NCI-H146 (cell line): Measurements from ENCODE around the gene NUDT21.
"Not testable (repeated sequence)": the region's sequence is repeated elsewhere in the genome, so short reads cannot be mapped to it uniquely, and the experiment has no call there.

Source experiments
- DNase-seq: peaks from one replicate; lab custom pipeline; 2025; lab: John Stamatoyannopoulos, UW

Gene NUDT21

DNA sequence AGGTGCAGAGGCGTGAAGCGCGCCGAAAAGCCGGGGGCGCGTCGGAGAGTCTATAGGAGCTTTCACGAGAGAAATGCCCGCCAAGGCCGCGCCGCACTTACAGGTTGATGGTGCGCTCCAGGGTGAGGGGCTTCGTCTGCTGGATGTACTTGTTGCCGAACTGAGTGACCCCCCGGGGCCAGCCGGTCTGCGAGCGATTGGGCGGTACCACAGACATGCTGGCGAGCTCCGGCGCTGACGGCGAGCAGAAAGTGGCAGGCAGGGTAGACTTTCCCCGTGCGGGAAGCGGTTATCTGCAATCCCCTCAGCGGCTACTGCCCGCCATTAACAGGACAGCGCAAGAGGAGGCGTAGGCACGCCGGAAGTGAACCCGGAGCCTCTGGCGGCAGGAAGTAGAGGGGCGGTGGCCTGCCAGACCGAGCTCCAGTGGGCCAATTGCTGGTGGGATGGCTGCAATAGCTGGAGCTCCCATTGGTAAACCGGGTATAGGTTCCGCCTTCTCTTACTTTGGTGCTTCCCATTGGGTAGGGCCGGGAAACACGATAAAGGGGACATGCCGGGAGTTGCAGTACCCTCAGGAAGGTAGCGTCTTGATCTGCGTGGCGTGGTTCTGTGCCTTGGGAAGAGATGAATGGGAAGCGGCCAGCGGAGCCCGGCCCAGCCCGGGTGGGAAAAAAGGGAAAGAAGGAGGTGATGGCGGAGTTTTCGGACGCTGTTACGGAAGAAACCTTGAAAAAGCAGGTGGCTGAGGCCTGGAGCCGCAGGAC lies at the start of gene NUDT21, which contains the start of gene OGFOD1:
NUDT21 (minus strand) TSS at position 347 of the 767 bp plus-strand sequence; CDS start at position 217, 130 bp downstream.
OGFOD1 (plus strand) TSS at position 569 of the 767 bp plus-strand sequence; CDS start at position 628, 59 bp downstream.
- DNase-seq: peak; percentile 95

DNA sequence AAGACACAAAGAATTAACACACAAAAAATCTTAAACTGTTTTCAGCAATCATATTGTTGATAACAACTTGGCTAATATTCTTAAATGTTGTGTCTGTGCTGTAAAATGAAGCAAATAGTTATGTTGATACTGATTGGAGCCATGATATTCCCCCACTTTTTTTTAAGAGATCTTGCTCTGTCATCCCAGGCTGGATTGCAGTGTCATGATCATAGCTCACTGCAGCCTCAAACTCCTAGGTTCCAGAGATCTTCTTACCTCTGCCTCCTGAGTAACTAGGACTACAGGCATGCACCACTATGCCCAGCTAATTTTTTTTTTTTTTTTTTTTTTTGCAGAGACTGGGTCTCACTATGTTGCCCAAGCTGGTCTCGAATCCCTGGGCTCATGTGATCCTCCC lies 42.7 kb upstream of the NUDT21 start:
- no peak for DNase-seq

- no peak for DNase-seq
Measured at GRCh38 chr16:56493126-56493525, 42.0 kb upstream of the NUDT21 start.

- DNase-seq: no peak
Measured at GRCh38 chr16:56491657-56492261, 40.6 kb upstream of the NUDT21 start.

DNA sequence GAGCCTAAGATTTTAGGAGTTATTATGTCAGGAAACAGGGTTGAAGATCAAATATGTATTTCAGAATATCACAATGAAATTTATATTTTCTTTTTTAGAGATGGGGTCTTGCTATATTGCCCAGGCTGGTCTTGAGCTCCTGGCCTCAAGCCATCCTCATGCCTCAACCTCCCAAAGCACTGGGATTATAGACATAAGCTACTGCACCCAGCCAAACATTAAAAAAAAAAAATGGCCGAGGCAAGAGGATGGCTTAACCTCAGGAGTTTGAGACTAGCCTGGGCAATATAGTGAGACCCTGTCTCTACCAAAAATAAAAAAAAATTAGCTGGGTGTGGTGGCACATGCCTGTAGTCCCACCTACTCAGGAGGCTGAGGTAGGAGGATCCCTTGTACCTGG lies 37.7 kb upstream of the NUDT21 start:
- DNase-seq: not testable (repeated sequence)

DNA sequence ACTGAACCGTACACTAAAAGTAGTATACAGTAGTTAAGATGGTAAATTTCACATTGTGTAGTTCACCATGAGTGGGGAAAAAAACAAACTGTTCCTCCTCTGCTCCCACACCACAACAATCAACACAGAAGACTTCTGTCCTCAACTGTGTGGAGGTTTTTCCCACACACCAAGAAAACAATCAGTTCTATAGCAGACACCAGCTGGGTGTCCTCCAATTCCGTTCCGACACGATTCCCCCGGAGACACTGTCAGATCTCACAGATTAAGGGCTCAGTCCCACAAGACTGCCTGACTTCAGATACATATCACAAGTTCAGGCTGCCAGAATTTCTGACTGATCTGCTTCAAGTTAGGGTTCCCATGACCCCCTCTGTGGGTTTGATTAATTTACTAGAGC lies 36.9 kb upstream of the NUDT21 start:
- DNase-seq: no peak

DNA sequence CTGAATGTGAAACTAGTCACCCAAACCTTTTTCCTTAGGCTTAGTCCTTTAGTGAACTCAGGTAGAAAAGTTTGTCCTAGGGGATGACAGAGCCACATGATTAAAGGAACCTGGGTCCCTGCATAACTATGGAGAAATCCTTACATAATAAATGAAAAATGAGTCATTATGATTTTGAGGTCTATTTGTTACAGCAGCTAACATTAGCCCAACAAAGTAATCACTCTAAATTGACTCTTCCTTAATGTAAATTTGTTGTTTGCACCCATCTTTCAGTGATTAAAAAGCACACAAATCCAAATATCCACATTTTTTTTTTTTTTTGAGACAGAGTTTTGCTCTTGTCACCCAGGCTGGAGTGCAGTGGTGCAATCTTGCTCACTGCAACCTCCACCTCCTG lies 32.3 kb upstream of the NUDT21 start:
- no peak for DNase-seq

DNA sequence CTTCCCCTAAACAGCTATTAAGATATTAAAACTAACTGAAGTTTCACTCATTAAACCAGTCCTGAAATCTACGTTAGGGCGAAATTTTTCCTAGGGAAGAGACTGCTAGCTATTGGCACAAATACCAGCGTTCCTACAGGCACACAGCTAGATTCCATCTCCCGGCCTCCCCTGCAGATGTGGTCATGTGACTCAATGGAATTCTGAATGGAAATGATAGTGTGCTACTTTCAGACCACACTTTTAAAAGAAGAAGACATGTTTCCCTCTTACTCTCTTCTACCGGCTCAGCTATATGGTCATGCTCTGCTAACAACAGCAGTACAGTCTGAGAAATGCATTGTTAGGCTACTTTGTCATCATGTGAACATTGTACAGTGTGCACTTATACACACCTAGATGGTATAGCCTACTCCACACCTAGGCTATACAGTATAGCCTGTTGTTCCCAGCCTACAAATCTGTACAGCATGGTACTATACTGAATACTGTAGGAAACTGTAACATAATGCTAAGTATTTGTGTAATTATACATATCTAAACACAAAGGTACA lies 31.6 kb upstream of the NUDT21 start:
- no peak for DNase-seq

DNA sequence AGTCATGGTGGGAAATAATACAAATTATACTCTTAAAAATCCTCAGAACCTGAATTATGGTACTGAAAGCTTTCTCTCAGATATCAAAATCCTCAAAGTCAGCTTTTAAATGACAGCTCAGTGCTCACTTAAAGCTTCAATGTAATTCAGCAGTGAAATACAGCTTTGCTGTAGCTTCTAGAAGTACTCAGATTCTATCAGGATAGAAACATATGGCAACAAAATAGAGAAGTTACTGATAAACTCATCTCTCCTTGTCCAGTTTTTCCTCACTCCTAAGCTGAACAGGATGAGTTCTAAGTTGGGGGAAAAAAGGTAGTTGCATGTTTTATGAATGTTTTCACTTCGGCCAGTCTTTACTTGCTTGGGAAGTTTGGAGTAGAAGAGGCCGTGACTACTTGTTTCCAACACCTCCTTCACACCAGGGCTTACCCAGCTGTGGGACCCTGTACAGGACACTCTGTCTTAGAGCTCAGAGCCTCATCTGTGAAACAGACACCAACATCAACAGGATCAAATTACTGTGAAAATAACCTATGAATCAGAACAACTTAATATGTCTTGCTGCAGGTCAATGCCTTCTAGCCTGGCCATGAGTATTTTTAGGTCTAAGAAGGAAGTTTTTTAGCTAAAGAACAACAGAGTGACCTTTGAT lies 30.5 kb upstream of the NUDT21 start:
- DNase-seq: no peak

DNA sequence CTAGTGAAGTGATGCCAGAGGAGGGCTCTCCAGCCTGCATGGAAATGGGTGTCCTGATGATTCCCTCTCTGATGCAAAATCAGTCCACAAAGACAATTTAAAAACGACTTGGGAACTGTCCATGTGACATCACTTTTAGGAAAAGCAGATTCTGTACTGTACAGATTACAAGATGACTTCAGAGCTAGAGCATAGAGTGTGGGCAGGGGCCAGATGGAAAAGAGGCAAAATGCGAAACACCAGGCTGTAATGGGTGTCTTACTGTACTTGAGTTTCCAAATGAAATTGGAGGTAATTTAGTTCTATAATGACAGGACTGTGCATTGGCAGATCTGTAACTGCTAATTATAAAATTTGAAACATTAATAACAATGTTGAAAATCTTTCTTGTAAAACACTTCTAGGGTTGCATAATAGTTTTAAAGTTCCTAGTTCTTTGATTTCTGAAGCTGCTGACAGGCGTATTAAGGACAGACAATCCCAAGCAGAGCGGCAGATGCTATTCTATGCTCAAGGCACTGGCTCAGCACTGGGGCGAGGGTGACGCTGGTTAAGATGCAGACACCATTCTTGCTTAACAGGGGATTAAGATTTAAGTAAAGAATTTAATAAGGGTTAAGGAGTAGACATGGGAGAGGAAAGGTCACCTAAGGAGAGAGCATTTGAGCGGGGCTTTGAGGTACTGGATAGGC lies 29.8 kb upstream of the NUDT21 start:
- no peak for DNase-seq

DNA sequence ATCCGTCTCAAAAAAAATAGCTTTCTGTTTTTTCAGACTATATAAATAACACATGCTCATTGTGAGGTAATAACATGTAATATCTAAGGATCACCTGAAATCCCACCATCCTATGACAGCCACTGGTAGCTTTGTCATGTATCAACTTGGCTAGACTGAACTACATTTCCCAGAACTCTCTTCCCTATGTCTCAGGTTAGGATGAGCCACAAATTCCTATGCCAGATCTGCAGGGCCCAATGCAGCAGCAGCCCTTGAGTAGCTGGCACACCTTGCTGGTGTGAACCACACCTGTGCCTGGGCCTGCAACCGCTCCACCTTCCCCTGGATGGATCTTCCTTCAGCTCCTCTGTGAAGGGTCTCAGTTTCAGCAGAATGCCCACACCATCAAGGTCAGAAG lies 28.3 kb upstream of the NUDT21 start:
- DNase-seq: no peak

DNA sequence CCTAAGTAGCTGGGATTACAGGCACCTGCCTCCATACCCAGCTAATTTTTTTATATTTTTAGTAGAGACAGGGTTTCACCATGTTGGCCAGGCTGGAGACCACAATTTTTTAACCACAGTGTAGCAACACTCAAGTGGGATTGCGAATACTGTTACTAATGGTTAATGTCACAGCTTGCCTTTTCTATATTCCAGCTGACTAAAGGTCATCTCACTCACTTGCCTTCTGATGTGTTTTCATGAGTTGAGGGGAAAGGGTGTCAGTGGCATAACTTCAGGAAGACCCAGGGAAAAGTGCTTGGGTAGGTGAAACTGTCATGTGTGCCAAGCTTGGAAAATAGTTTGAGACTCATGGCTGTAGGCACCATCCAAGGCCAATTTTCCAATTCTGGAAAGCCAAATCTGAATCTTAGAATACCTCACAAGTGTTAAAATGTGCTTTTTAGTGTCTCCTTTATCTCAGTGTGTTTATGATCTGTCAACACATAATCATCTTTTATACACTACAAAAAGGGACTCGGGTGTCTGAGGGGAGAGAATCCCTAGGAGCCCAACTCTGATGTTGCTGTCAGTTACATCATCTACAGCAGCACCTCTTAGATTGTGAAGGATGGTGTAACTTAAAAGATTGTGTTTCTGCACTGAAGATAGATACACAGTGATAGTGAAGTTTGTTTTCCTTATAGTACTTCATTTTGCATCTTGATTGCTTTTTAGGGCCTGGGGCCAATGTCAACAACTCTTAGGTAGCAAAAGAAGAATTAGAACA lies 27.3 kb upstream of the NUDT21 start:
- no peak for DNase-seq

GRCh38 chr16:56477096-56477878 lies 26.2 kb upstream of the NUDT21 start:
- no peak for DNase-seq

- DNase-seq: peak; percentile 49
Measured at GRCh38 chr16:56475201-56475600, 24.1 kb upstream of the NUDT21 start.

GRCh38 chr16:56470666-56471065 lies 19.5 kb upstream of the NUDT21 start:
- DNase-seq: no peak

DNA sequence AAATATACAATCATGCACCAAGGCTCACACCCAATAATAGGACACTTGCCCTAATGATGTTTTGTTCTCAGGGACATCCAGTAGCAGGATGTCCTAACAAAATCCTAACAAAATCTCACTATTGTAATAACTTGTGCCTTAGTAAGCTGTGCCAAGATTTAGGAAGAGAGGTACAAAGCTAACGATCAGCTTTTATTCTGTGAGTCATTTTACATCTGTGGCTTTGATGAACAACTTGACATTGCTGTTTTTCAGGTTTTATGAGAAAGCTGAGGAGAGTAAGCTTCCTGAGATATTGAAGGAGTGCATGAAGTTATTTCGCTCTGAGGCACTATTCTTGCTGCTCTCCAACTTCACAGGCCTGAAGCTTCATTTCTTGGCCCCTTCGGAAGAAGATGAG lies 19.1 kb upstream of the NUDT21 start:
- DNase-seq: no peak

GRCh38 chr16:56469748-56470147 lies 18.6 kb upstream of the NUDT21 start:
- no peak for DNase-seq

DNA sequence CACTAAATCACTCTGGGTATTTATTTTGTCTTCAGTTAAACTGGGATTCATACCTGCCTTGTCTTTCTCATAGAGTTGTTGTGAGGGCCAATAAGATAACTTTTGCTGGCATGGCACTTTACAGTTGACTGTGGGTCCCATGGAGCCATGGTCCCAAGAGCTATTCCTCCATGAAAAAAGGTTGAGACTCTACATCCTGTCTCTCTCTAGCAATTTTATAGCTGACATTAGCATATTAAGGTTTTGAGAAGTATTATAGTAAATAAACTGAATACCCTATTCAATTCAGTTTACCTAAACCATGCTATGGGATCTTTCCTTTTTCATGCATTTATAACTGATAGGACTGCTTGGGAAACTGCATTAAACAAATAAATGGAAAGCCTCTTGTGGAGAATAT lies 17.7 kb upstream of the NUDT21 start:
- no peak for DNase-seq

DNA sequence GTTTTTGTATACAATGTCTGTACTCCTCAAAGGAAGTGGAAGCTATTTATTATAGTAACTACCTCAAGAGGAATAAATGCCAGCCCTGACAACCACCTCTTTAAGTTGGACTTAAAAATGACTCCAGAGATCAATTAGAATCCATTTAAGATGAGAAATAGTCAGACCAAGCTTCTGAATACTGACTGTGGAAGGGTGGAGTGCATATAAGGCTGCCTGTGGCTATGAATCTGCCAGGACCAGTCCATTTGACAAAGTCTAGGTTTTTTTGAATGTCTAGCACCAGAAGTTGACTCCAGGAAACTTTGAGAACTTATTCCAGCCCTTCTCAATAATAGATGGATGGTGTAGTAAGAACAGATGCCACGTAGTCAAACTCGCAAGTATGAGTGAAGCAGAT lies 15.2 kb upstream of the NUDT21 start:
- DNase-seq: no peak

- DNase-seq: no peak
Measured at GRCh38 chr16:56463153-56463552, 12.0 kb upstream of the NUDT21 start.
